ENCODE measurements around the gene PDZK1IP1.

- TF ChIP-seq CTCF (IDR thresholded peaks at IDR 0.05; ENCODE audit: low read length) (no peak), EZH2phosphoT487 (IDR thresholded peaks at IDR 0.05; ENCODE audit: low read length) (no peak)
Measured at GRCh38 chr1:47190857-47191256, 1.0 kb upstream of the PDZK1IP1 start.
